ENCODE data around the gene MAGEB5.
"Not testable (repeated sequence)": the region's sequence is repeated elsewhere in the genome, so short reads cannot be mapped to it uniquely, and the experiment has no call there.

The MAGEB5 gene, protein sequence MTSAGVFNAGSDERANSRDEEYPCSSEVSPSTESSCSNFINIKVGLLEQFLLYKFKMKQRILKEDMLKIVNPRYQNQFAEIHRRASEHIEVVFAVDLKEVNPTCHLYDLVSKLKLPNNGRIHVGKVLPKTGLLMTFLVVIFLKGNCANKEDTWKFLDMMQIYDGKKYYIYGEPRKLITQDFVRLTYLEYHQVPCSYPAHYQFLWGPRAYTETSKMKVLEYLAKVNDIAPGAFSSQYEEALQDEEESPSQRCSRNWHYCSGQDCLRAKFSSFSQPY

DNA sequence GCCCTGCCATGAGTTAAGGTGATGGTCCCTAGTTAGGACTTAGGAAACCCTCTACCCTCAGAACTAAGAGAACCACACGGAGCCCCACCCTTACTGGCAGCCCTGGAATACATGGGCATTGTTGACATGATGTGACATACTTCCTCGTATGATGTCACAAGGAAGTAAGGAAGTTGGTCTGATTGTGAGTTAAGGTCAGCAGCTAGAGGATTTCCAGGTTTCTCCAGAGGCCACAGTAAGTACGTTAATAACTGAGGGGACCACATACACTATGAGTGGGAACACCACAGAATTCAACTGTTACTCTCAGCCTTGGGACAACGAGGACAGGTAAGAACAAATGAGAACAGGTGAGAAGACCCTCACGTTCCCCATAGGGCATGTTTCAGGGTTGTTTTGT lies at the start of gene MAGEB5:
TSS of gene MAGEB5 (plus strand) at position 301 of the 400 bp plus-strand sequence. CDS start 1,133 bp downstream, outside the sequence.
- DNase-seq, result no peak

DNA sequence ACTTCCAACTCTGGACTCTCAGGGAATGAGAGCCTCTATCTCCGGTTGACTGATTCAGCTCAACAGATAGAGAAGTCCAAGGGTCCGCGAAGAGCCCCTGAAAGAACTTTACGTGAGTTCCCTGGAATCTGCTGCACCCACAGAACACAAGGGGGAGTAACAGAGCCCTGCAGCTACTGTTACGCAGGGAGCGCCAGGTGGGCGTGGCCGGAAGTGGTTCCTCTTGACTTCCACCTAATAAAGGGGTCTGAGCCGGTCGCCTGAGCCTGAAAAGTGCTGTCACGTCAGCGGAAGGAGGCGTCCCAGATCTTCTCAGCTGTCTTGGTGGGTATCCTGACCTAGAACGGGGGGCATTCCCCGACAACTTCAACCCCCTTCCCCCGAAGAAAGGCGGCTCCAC lies 23.8 kb upstream of the MAGEB5 start, which contains the start of gene MAGEB6:
TSS of gene MAGEB6 (plus strand) at position 237 of the 400 bp plus-strand sequence. CDS start 1,407 bp downstream, outside the sequence.
- DNase-seq, result no peak

DNA sequence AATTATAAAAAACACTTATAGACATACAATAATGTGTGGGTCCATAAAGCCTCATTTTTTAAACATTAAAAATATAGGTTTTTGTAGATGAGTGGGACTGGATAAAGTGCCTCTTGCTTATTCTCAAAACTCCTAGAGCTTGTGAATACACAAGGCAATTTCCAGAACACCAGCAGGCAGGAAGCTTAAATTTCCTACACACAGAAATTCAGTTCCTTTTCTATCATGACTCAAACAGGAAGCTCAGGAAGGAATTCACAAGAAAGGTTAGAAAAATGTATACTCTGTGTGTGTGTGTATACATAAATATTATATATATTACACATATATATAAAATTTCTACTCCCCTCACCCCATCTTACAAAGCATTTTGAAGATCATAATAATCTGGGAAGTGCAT lies 12.4 kb upstream of the MAGEB5 start:
- DNase-seq, result no peak

DNA sequence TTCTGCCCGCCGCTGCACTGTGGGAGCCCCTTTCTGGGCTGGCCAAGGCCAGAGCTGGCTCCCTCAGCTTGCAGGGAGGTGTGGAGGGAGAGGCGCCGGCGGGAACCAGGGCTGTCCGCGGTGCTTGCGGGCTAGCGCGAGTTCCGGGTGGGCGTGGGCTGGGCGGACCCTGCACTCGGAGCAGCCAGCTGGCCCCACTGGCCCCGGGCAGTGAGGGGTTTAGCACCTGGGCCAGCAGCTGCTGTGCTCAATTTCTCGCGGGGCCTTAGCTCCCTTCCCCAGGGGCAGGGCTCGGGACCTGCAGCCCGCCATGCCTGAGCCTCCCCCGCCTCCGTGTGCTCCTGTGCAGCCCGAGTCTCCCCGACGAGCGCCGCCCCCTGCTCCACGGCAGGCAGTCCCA lies 11.3 kb upstream of the MAGEB5 start:
- not testable (repeated sequence) for DNase-seq

DNA sequence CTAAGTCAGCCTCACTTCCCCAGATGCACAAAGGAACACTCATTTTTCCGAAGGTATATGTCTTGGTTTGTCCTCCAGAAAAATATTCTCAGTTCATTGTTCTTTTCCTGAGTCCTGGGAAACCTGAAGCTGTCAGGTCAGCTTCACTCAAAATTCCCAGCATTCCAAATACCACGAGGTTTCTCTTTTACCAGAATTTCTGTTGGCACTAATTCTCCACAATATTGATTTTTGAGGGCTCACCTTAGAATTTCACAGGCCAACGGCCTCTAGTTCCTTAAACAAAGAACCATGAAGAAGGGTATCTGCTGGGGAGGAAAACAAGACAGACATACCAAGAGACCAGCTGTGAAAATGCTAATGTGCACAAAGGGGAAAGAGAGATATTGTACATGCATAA lies 8.0 kb upstream of the MAGEB5 start:
- DNase-seq, result no peak

DNA sequence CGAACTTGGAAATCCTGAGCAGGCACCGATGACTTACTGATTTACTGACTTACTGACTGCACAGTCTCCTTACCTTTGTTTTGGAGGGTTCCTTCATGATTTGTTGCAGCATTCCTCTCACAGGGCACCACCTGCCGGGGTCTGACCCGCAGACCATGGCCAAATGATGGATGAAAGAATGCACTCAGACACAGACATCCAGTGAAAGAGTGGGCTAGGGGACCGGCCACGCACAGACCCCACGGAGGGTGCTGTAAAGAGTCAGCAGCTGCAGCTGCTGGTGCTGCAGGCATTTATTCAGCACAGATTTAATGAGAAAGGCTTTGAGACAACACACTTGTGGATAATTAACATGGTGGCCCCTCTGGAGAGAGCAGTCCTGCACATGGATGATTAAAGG lies 3.4 kb downstream of the MAGEB5 start:
- DNase-seq, result no peak

DNA sequence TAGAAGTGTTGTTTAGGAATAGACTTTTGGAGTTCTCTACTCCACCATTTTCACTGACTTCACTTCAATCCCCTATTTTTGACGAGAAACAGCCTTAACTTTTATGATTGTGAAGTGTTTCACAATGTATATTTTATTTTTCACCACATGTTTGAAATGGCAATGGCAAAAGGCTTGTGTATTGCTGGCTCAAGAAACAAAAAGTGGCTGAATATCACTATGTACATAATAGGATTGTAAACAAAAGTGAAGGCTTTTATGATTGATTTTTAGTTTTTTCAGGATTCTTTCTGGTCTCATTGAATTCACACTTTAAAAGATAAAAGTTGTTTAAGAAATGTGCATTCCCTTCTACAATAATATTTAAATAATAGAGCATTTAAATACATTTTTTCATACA lies 18.2 kb downstream of the MAGEB5 start:
- no peak for DNase-seq

GRCh38 chrX:26253526-26253925 lies 37.6 kb downstream of the MAGEB5 start:
- no peak for DNase-seq

DNA sequence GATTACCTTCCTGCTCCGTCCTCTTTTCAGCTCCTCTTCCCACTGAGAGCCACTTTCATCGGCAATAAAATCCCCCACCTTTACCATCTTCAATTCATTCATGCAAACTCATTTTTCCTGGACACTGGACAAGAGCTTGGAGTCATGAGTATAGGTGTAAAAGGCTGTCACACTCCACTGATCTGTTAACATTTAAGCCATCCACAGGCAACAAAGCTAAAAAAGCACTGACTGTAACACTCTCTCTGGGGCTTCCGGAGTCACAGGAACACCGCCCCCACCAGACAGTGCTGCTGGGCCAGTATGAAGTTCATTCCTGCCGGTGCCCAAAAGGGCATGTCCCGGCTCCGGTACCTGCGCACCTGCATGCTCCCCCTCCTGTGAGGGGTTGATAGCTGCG lies 38.5 kb downstream of the MAGEB5 start:
- no peak for DNase-seq

DNA sequence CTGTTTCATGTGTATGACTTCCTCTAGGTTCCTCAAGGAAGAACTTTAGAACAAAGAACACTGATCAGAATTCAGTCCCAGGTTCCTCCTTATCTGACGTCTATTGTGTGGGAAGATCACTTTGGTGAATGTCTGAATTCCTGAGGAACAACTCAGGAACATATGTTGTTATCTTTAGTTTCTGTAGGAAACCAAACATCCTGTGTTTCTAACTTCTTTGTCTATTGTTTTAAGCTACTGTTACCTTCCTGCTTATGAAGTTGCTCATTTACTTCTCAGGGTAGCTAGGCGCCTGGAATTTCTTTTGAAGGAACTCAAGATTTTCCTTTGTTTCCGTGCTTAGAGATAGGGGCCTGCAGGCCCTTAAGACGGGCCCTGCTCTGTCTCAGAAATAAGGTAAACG lies 46.2 kb downstream of the MAGEB5 start:
- DNase-seq, result no peak
